Thyroid gland (tissue), 4 donors: ENCODE results near the gene ITPRID2.

Experiments used
- CTCF ChIP-seq, 6 experiments: fragments of 200-600 bp in 3 of 6; fragments of 450-650 bp in 3 of 6; sonication (generic) in 3 of 6; IDR thresholded peaks; one replicate each; pipeline ENCODE4 v1.5.1; 2016 to 2019; ENCODE audit warnings: antibody characterized with exemption in 6 of 6, mild to moderate bottlenecking in 2 of 6, inconsistent platforms in 1 of 6, moderate library complexity in 1 of 6
- POLR2A ChIP-seq, 2 donors: fragments of 450-650 bp; IDR thresholded peaks; one replicate each; pipeline ENCODE4 v1.6.1; 2017; ENCODE audit warnings: antibody characterized with exemption in 2 of 2, mild to moderate bottlenecking in 2 of 2, moderate library complexity in 1 of 2

DNA sequence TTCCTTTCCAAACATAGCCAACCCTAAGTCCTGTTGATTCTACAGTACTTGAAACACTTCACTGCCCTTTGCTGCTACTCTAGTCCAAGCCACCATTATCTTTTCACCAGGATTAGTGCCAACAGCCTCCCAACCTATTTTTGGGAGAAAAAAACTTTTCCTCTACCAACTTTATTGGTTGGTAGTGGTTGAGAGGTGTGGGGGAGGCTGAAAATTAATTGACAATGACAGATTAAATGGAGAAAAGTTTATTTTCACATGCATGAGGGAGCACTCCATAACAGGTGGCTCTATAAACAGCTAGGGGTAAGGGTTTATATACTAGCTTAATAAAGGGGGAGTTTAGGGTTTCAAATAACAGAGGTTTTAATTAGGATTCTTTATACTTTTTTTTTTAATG lies 37.8 kb upstream of the ITPRID2 start:
- TF ChIP-seq CTCF (IDR thresholded peaks at IDR 0.05) (no peak), POLR2A (IDR thresholded peaks at IDR 0.05) (no peak)
